ENCODE measurements around the gene OPRL1.
"Not testable (repeated sequence)": the region's sequence is repeated elsewhere in the genome, so short reads cannot be mapped to it uniquely, and the experiment has no call there.

OPRL1 gene

GRCh38 chr20:64113796-64114355 lies 34.0 kb downstream of the OPRL1 start:
- FAIRE-seq (no peak), DNase-seq (ENCODE audit: insufficient read length, low spot score) (no peak)

DNA sequence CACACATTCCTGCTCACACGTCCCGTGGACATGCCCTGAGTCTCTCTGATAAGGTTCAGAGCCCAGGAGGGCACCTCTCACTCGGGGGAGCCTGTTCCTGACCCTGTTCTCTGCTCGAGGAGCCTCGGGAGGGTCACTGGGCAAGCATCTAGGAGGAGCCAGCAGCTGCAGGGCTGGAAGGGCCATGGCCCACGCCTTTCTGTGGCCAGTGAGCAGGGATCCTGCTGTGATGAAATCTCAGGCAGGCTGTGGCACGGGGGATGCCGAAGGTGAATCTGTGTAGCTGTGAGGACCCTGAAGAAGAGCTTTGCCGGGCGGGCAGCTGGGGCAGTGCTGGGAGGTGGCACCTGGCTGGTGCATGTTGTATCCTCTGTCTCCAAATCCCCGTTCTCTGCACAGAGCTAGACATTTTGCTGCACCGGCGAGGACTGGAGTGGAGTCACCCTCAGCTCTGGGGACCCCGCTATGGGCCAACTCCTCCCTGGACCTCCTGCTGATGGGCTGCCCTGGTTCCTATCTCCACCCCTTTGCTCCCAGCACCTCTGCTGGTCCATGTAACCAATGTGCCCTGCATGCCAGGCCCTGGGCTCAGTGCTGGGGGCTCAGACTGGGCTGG lies 34.6 kb downstream of the OPRL1 start:
- DNase-seq (ENCODE audit: insufficient read length, low spot score) = no peak
- FAIRE-seq = no peak

DNA sequence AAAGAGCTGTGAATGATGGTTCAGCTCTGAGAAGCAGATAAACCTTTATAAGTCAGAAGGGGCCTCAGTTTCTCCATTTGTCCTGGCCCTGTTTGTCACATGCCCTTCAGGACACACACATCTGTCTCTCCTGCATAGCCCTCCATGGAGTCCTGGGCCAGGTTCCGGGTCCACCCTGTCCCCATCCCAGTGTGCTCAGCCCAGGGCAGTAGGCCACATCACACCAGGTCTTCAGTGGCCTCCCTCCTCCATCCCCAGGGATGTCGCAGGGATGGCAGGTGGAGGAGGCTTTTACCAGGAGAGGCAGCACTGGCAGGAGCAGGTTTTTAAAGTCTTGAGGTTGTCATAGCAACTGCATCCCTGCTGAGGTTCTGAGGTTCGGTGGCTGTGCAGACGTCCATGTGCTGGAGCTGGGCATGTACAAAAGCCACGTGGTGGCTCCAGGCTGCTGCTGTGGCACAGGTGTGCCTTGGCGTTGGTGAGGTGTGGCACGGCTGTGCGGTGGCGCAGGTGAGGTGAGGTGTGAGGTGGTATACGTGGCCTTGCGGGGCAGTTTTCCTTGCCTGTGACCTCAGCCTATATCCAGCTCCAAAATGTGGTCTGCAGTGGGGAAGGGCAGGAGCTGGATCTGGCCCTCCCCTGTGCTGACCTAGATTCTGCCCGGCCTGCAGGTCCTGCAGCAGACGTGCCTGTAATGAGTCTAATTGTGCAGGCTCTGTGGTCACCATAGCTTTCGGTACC lies 35.5 kb downstream of the OPRL1 start:
- FAIRE-seq (no peak), DNase-seq (ENCODE audit: insufficient read length, low spot score) (no peak)

DNA sequence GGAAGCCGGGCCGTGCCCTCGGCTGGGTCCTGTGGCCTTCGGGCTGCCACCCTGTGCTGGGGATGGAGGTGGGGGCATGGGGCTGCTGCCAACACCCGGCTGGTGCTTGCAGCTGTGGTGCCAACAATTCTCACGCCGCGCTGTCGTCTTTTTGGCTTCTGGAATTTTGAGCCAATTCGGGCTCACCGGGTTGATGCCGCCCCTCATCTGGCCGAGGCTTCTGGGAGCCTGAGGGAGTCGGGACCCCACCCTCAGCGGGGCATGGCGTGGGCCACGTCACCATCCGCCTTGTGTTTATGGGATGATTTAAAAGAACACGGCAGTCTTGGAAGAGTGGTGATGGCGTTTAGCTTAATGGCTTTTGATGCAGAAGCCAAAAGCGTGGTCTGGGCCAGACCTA lies 36.1 kb downstream of the OPRL1 start:
- no peak for DNase-seq (ENCODE audit: insufficient read length, low spot score)
- no peak for FAIRE-seq

DNA sequence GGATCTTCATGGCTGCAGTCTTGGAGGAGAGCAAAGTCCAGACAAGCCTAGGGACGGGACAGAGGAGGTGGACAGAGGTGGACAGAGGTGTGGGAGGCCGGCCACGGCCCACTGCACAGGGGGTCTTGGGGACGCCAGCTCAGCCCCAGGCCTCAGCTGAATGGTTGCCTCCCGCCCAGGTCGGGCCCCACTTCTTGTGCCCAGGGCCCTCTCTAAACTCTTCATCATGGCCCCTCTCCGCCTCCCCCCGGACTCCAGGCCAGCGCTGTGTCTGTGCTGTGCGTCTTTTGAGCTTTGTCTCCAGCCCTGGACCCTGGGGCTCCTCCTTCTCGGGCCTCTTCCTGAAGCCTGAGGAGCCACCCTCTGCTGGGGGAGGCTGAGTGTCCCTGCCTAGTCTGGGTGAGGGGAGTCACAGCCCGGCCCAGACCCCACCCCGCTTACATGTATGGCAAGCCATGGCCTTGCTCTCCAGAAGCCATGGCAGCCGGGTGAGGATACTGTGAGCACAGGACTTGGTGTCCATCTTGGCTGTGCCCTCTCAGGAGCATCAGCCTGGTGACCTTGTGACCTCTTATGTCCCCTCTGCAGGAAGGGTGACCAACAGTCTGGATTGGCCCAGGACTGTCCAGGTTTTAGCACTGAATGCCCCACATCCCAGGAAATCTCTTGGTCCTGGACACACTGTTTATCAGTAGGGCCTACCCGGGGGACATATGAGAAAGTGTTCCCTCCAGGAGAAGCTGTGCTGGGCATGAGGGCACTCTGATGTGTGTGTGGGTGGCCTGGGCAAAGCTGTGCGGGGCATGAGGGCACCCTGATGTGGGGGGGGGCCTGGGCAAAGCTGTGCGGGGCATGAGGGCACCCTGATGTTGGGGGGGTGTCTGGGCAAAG lies 36.9 kb downstream of the OPRL1 start:
- no peak for DNase-seq (ENCODE audit: insufficient read length, low spot score)
- FAIRE-seq = no peak

GRCh38 chr20:64117432-64117777 lies 37.5 kb downstream of the OPRL1 start:
- DNase-seq (ENCODE audit: insufficient read length, low spot score); FAIRE-seq: not testable (repeated sequence)

DNA sequence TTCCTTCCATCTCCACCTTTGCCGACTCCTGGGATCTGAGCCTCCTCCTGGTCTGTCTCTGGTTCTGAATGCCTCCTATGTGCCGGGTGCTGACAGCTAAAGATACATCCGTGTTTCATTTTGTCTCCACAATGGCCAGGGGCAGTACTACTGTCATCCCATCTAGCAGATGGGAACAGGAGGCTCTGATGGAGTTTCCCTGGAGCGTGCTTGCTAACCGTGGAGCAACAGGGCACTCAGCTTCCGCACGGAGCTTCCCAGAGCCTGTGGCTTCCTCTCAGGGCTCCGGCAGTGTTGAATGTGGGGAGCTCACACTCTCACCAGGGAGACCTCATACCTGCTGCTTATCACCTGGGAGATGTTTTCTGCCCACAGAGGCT lies 39.4 kb downstream of the OPRL1 start:
- DNase-seq (ENCODE audit: insufficient read length, low spot score) = no peak
- no peak for FAIRE-seq

- no peak for DNase-seq (ENCODE audit: insufficient read length, low spot score)
- no peak for FAIRE-seq
Observed at GRCh38 chr20:64119681-64120341, 39.9 kb downstream of the OPRL1 start.

- no peak for FAIRE-seq
- DNase-seq (ENCODE audit: insufficient read length, low spot score) = no peak
Observed at GRCh38 chr20:64121586-64121985, 41.7 kb downstream of the OPRL1 start.

- FAIRE-seq; DNase-seq (ENCODE audit: insufficient read length, low spot score): not testable (repeated sequence)
Observed at GRCh38 chr20:64122927-64123326, 43.0 kb downstream of the OPRL1 start.

GRCh38 chr20:64123517-64123916 lies 43.6 kb downstream of the OPRL1 start:
- FAIRE-seq; DNase-seq (ENCODE audit: insufficient read length, low spot score): not testable (repeated sequence)

GRCh38 chr20:64129146-64129782 lies 49.4 kb downstream of the OPRL1 start:
- DNase-seq (ENCODE audit: insufficient read length, low spot score) (no peak), FAIRE-seq (no peak)

DNA sequence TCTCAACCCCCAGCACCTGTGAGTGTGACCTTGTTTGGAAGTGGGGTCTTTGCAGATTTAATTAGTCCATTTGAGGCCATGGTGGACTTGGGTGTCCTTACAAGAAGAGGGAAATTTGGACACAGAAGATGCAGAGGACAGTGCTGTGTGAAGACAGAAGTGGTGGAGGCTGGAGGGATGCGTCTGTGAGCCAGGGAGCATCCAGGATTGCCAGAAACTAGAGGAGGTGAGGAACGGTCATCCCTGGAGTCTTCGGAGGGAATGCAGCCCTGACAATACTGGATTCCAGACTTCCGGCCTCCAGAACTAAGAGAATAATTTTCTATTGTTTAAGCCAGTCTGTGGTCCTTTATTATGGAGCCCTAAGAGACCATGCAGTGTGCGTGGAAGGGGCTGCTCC lies 50.4 kb downstream of the OPRL1 start:
- FAIRE-seq (no peak), DNase-seq (ENCODE audit: insufficient read length, low spot score) (no peak)

DNA sequence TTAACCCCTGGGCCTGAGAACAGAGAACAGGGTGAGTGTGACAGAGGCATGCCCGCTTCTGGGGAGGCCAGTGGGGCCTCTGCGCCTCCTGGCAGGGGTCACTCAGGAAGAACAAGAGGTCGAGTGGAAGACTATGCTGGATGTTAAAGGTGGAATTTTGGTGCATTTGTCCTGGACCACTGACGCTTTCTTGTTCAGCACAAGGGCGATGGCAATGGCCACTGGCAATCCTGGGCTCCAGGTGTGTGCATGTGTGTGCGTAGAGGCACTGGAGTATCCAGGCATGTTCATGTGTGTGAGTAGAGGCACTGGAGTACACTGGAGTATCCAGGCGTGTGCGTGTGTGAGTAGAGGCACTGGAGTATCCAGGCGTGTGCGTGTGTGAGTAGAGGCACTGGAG lies 51.0 kb downstream of the OPRL1 start:
- FAIRE-seq (no peak), DNase-seq (ENCODE audit: insufficient read length, low spot score) (no peak)

GRCh38 chr20:64131406-64131805 lies 51.5 kb downstream of the OPRL1 start:
- DNase-seq (ENCODE audit: insufficient read length, low spot score) (no peak), FAIRE-seq (no peak)

GRCh38 chr20:64133951-64134407 lies 54.1 kb downstream of the OPRL1 start:
- DNase-seq (ENCODE audit: insufficient read length, low spot score) = no peak
- no peak for FAIRE-seq

DNA sequence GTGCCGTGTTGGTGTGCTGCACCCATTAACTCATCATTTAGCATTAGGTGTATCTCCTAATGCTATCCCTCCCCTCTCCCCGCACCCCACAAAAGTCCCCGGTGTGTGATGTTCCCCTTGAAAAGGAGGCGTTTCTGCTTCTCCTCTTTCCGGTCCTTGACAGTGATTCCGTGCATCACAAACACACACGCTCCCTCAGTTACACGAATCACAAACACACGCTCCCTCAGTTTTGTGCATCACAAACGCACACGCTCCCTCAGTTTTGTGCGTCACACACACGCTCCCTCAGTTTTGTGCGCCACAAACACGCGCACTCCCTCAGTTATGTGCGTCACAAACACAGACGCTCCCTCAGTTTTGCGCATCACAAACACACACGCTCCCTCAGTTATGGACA lies 54.9 kb downstream of the OPRL1 start:
- not testable (repeated sequence) for DNase-seq (ENCODE audit: insufficient read length, low spot score)

GRCh38 chr20:64136004-64136710 lies 56.3 kb downstream of the OPRL1 start:
- DNase-seq (ENCODE audit: insufficient read length, low spot score) (no peak), FAIRE-seq (no peak)

More for the DNA sequence above, 54.9 kb downstream of the OPRL1 start:
- not testable (repeated sequence) for FAIRE-seq

DNA sequence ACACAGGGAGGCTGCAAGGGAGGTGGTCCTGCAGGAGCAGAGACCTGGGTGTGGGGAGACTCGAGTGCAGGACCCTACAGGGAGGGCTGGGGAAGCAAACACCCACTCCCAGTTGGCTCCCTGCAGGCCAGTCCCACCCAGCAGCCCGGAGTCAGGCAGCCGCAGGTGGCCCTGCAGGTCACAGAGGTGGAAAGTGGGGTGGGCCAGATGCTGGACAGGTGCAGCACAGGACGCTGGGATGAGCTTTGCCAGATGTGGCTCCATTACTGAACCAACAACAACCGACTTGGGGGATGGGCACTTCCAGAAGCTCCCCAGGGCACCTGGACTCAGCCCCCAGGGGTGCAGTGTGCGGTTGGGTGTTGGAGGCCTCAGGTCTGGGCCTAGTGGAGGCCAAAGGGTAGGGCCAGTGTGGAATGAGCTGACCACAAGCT lies 57.7 kb downstream of the OPRL1 start:
- DNase-seq (ENCODE audit: insufficient read length, low spot score) = no peak
- FAIRE-seq = no peak
